Ovary (tissue), 3 donors: ENCODE results near the gene GALNT15.

Experiments
- CTCF ChIP-seq, 3 donors: fragments of 450-650 bp in 2 of 3; fragments of 200-600 bp in 1 of 3; IDR thresholded peaks; one replicate each; pipeline versions ENCODE4 v1.5.1 to v1.8.0; 2016 to 2022; ENCODE audit warnings: antibody characterized with exemption in 3 of 3, mild to moderate bottlenecking in 1 of 3
- EP300 ChIP-seq: sonication (generic); formaldehyde crosslinking; IDR thresholded peaks from one replicate; pipeline ENCODE4 v1.6.1; 2017; ENCODE audit warnings: antibody characterized with exemption
- POLR2A ChIP-seq: fragments of 450-650 bp; IDR thresholded peaks from one replicate; pipeline ENCODE4 v1.6.1; 2017; ENCODE audit warnings: antibody characterized with exemption, mild to moderate bottlenecking, moderate library complexity
- donor health status: DM: no; HTN: no; CAD: no.

- TF ChIP-seq EP300, result no peak
- no peak for TF ChIP-seq CTCF (IDR thresholded peaks at IDR 0.05)
- no peak for TF ChIP-seq POLR2A
Observed at GRCh38 chr3:16227566-16227965, 53.1 kb downstream of the GALNT15 start.
